Loucy (cell line): ENCODE data around the gene MAP2K1.

Source experiments
- H2AFZ ChIP-seq: fragments of 200-600 bp; sonication (generic); 2 replicates; pipeline ENCODE4 v1.6.0; 2016; ENCODE audit warnings: antibody characterized with exemption, mild to moderate bottlenecking, low read length, moderate library complexity
- H3F3A ChIP-seq: fragments of 200-600 bp; 2 replicates; pipeline ENCODE4 v1.6.0; 2016; ENCODE audit warnings: antibody characterized with exemption, low read depth, mild to moderate bottlenecking
- H3K27me3 ChIP-seq: fragments of 200-600 bp; sonication (generic); 2 replicates; pipeline ENCODE4 v1.6.1; 2014; ENCODE audit warnings: low read length, mild to moderate bottlenecking; ENCODE audit not compliant: insufficient read depth, poor library complexity, severe bottlenecking
- H3K36me3 ChIP-seq: fragments of 200-600 bp; sonication (generic); 2 replicates; pipeline ENCODE4 v1.6.1; 2016; ENCODE audit warnings: low read length; ENCODE audit not compliant: insufficient read depth
- H3K4me1 ChIP-seq: fragments of 200-600 bp; sonication (generic); 2 replicates; pipeline ENCODE4 v1.5.1; 2014; ENCODE audit warnings: low read length, mild to moderate bottlenecking; ENCODE audit not compliant: insufficient read depth, poor library complexity, severe bottlenecking
- H3K4me2 ChIP-seq: fragments of 200-600 bp; sonication (generic); 2 replicates; pipeline ENCODE4 v1.6.0; 2014; ENCODE audit warnings: antibody characterized with exemption, low read length, low read depth, mild to moderate bottlenecking; ENCODE audit not compliant: poor library complexity, severe bottlenecking
- H3K4me3 ChIP-seq: fragments of 200-600 bp; sonication (generic); 2 replicates; pipeline ENCODE4 v1.5.1; 2014; ENCODE audit warnings: low read length, mild to moderate bottlenecking, mixed read lengths; ENCODE audit not compliant: poor library complexity, severe bottlenecking
- H3K79me2 ChIP-seq: fragments of 200-600 bp; sonication (generic); 2 replicates; pipeline ENCODE4 v1.6.1; 2014; ENCODE audit warnings: low read length; ENCODE audit not compliant: insufficient read depth
- H3K9ac ChIP-seq: fragments of 200-600 bp; sonication (generic); 2 replicates; pipeline ENCODE4 v1.6.0; 2014; ENCODE audit warnings: mild to moderate bottlenecking, low read depth, low read length, moderate library complexity; ENCODE audit not compliant: poor library complexity, severe bottlenecking
- H3K9me2 ChIP-seq: fragments of 200-600 bp; sonication (generic); replicated peaks from 2 replicates; pipeline ENCODE4 v1.6.1; 2016; ENCODE audit warnings: low read depth, low read length, mixed read lengths
- H3K9me3 ChIP-seq: fragments of 200-600 bp; sonication (generic); 2 replicates; pipeline ENCODE4 v1.6.1; 2014; ENCODE audit warnings: mild to moderate bottlenecking, antibody characterized with exemption, low read length, low read depth; ENCODE audit not compliant: insufficient read depth
- H4K20me1 ChIP-seq: fragments of 200-600 bp; sonication (generic); 2 replicates; pipeline ENCODE4 v1.6.0; 2014; ENCODE audit warnings: antibody characterized with exemption, low read length, mild to moderate bottlenecking; ENCODE audit not compliant: insufficient read depth, poor library complexity, severe bottlenecking
- EZH2phosphoT487 ChIP-seq: fragments of 200-600 bp; IDR thresholded peaks from 2 replicates; pipeline ENCODE4 v1.6.1; 2018; ENCODE audit warnings: antibody characterized with exemption, mild to moderate bottlenecking, moderate library complexity, borderline replicate concordance
- TF ChIP-seq, protein P1 (sequence below): fragments of 200-600 bp; sonication (generic); conservative IDR thresholded peaks from 2 replicates; pipeline ENCODE4 v1.5.1; 2014; ENCODE audit warnings: mild to moderate bottlenecking, antibody characterized with exemption, low read length

Gene MAP2K1

DNA sequence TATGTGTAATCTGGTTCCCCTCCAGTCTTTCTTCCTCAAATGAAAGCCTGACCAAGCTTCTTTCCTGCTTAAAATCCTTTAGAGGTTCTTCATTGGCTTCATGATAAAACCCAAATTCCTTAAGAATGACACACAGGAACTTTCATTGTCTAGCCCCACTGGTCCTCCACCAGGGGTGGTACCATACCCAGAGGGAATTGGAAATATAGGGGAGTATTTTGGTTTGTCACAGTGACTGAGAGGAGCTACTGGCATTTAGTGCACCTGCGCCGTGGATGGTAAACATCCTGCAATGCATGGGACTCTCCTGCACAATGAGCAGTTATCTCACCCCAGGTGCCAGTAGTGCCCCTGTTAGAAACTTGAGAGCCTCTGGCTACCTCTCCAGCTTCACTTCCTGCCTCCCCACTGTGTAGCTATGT is 129.2 kb downstream of the MAP2K1 start:
- no peaks in the 10 kb centered on the region for H3K9me3 ChIP-seq
- H3K9ac ChIP-seq: no peak overlapping the region
- H2AFZ ChIP-seq: no peak overlapping the region
- no peaks in the 10 kb centered on the region for H3K79me2 ChIP-seq
- no peaks in the 10 kb centered on the region for H3K4me1 ChIP-seq
- TF ChIP-seq, protein P1, sequence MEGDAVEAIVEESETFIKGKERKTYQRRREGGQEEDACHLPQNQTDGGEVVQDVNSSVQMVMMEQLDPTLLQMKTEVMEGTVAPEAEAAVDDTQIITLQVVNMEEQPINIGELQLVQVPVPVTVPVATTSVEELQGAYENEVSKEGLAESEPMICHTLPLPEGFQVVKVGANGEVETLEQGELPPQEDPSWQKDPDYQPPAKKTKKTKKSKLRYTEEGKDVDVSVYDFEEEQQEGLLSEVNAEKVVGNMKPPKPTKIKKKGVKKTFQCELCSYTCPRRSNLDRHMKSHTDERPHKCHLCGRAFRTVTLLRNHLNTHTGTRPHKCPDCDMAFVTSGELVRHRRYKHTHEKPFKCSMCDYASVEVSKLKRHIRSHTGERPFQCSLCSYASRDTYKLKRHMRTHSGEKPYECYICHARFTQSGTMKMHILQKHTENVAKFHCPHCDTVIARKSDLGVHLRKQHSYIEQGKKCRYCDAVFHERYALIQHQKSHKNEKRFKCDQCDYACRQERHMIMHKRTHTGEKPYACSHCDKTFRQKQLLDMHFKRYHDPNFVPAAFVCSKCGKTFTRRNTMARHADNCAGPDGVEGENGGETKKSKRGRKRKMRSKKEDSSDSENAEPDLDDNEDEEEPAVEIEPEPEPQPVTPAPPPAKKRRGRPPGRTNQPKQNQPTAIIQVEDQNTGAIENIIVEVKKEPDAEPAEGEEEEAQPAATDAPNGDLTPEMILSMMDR: no peak
- no peaks in the 10 kb centered on the region for H3F3A ChIP-seq
- no peak overlapping the region for H3K4me3 ChIP-seq
- no peaks in the 10 kb centered on the region for H3K27me3 ChIP-seq
- H3K36me3 ChIP-seq: peaks cover 11% of the 10 kb centered on the region; the same call in 1 of the 2 replicates
- no peak overlapping the region for H3K4me2 ChIP-seq
- no peaks in the 10 kb centered on the region for H4K20me1 ChIP-seq
- H3K9me2 ChIP-seq: no peaks in the 10 kb centered on the region

DNA sequence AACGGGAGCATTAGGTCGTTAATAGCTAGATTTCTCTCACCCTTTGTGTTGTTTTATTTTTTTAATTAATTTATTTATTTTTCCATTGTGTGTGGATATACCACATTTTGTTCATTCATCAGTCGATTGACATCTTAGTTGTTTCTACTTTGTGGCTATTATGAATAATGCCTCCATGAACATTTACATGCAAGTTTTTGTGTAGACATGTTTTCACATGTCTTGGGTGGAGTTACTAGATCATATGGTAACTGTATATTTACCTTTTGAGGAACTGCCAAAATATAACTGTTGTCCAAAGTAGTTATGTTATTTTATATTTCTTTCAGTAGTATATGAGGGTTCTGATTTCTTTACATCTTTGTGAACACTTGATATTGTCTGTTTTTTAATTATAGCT is 137.2 kb downstream of the MAP2K1 start:
- Histone ChIP-seq H3K36me3 (peaks cover 29% of the 10 kb centered on the region; the same call in 1 of the 2 replicates), H3K4me3 (no peak overlapping the region), H3K9me2 (no peaks in the 10 kb centered on the region), H2AFZ (no peak overlapping the region), H3K9me3 (no peaks in the 10 kb centered on the region), H3K79me2 (no peaks in the 10 kb centered on the region), H3K9ac (no peak overlapping the region), H3K4me2 (no peak overlapping the region), H3K27me3 (no peaks in the 10 kb centered on the region), H3F3A (no peaks in the 10 kb centered on the region), H4K20me1 (no peaks in the 10 kb centered on the region), H3K4me1 (no peaks in the 10 kb centered on the region)
- TF ChIP-seq, protein P1: no peak
- TF ChIP-seq EZH2phosphoT487: no peak

DNA sequence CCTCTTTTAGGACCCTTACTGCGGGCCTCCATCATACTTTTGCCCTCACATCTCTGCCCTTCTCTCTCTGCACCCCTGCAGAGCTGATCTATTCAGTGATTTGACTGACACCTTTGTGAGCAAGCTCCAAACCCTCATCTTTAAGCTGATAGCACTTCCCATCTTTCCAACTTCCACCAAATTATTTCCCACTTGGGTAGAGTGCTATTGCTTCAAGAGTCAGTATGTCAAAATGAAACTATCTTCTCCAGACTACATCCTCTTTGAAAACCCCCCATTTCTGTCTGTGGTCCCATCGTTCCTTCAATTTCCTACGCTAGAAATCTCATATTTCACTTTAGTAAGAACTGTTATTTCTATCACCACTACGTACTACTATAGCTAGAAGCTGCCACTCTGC is 138.1 kb downstream of the MAP2K1 start:
- H3K27me3 ChIP-seq: no peaks in the 10 kb centered on the region
- no peak overlapping the region for H3K4me3 ChIP-seq
- H3K79me2 ChIP-seq: no peaks in the 10 kb centered on the region
- no peaks in the 10 kb centered on the region for H3K9me2 ChIP-seq
- H3F3A ChIP-seq: no peaks in the 10 kb centered on the region
- H3K4me1 ChIP-seq: no peaks in the 10 kb centered on the region
- peaks cover 36% of the 10 kb centered on the region; the same call in 1 of the 2 replicates for H3K36me3 ChIP-seq
- TF ChIP-seq, protein P1: no peak
- no peak for TF ChIP-seq EZH2phosphoT487
- H3K9ac ChIP-seq: no peak overlapping the region
- H2AFZ ChIP-seq: no peak overlapping the region
- no peaks in the 10 kb centered on the region for H4K20me1 ChIP-seq
- no peak overlapping the region for H3K4me2 ChIP-seq
- no peaks in the 10 kb centered on the region for H3K9me3 ChIP-seq
